GM12874 (cell line): Measurements from ENCODE around the gene ABCC9.

ENCODE experiments used
- TF ChIP-seq, protein P1 (sequence below): IDR thresholded peaks from 2 replicates; pipeline ENCODE4 v1.5.1; 2011; ENCODE audit warnings: low read depth, mild to moderate bottlenecking, control low read depth, low read length, moderate library complexity; ENCODE audit not compliant: insufficient read depth

The ABCC9 gene

DNA sequence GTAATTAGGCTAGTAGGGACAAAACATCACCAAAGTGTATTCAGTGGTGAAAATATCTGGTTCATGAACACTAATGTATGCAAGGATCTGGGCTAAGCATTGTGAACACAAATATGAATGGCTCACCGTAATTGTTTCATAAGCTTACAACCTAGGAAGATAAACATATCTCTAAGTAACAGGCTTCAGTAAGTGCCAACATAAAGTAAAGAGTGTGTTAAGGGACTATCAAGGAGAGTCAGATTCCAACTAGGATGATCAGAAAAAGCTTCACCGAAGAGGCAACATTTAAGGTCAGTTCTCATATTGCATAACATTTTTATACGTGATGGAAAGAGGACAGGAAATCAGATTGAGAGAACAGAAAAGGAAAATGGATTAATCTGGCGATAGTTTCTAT lies 29.4 kb downstream of the ABCC9 start:
- TF ChIP-seq, protein P1, sequence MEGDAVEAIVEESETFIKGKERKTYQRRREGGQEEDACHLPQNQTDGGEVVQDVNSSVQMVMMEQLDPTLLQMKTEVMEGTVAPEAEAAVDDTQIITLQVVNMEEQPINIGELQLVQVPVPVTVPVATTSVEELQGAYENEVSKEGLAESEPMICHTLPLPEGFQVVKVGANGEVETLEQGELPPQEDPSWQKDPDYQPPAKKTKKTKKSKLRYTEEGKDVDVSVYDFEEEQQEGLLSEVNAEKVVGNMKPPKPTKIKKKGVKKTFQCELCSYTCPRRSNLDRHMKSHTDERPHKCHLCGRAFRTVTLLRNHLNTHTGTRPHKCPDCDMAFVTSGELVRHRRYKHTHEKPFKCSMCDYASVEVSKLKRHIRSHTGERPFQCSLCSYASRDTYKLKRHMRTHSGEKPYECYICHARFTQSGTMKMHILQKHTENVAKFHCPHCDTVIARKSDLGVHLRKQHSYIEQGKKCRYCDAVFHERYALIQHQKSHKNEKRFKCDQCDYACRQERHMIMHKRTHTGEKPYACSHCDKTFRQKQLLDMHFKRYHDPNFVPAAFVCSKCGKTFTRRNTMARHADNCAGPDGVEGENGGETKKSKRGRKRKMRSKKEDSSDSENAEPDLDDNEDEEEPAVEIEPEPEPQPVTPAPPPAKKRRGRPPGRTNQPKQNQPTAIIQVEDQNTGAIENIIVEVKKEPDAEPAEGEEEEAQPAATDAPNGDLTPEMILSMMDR: no peak

DNA sequence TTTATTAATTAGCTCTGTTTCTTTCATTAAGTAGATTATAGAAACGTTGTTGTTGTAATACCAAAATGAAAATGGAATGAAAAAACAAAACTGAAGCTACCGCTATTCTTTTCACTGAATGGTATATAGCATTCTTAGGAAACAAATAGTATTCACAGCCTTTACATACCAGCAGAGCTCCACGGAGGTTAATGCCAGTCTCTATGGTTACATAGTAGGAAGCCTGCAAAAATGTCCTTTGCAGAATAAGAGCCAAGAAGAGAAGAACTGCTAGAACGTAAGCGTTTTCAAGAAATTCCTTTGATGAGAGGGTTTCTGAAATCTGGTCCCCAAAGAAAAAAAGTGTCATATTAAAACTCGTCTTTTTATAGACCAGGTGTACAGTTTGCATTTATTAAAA lies 30.6 kb downstream of the ABCC9 start:
- TF ChIP-seq, protein P1: no peak

DNA sequence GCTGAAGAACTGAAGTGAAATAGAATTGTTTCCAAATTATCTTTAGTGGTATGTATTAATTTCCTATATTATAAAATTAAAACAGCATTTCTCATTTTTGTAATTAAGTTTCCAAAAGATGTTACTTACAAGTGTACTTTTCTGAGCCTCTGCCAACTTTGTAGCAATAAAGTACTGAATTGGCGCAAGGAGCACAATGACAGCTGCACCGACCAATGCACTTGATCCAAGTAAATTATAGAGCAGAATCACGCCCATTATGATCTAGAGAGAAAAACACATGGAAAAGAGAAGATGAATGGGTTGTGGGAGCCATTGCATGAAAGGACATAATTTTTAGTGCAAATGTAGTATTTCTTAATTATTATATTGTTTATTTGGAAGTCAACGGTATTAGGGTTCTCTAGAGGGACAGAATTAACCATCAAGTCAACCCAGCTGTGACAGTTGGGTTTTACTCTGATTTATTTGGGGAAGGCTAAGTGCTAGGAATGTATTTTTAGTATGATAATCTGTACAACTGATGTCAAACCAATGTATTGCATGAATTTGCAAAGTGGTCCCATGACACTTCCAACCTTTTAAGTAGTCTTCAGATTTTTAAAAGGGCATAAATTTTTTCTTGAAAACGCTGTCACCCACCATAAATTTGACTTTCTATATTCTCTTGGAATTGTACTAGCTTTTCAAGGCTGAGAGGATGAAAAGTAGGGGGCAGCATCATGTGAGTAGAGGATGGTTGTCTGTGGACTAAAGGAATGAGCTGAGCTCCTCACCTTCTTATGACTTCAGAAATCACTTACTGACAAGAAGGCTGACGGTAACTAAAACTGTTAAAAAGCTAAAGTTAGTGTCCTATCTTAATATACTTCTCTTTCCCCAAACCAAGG lies 33.0 kb downstream of the ABCC9 start:
- TF ChIP-seq, protein P1: no peak

DNA sequence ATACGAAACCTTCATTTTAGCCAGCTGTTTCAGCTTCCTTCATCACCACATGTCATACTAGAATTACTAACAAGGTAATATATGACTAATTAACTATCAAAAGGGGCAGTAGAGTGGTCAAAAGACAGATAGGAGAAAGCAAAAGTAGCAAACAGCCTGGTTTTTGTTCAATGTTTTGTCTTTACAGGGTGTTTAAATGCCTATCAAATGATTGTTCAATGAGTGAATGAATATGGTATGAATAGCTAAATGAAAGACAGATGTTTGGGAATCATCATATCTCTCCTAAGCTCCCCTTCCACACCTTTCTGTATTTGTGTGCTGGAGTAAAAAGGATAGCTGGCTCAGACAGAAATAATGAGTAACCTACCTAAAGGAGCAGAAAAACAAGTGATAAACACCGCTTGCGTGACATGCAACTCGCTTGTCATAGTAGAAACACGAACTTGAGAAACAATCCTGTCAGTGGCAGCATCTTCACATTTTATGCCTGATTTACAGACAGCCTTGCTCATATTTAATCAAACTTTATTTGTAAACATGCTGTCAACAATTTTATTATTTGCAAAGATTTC lies 34.2 kb downstream of the ABCC9 start:
- TF ChIP-seq, protein P1: no peak

DNA sequence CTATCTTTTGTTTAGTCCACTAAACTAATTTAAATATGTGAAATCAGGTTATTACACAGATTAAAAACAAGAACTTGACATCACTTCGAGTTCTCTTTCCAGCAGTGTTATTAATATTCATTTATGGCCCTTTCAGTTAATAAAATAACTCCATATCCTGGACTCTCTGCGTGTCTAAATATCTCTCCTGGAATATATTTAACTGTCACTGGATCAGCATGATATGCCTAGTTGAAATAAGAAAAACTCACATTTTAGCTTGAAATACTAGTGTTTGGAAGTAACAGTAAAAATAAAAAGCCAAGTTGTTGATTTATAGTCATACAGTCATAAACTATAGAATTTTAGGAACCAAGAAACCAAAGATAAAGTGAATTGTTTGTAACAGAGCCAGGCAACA lies 45.6 kb downstream of the ABCC9 start:
- TF ChIP-seq, protein P1: no peak

DNA sequence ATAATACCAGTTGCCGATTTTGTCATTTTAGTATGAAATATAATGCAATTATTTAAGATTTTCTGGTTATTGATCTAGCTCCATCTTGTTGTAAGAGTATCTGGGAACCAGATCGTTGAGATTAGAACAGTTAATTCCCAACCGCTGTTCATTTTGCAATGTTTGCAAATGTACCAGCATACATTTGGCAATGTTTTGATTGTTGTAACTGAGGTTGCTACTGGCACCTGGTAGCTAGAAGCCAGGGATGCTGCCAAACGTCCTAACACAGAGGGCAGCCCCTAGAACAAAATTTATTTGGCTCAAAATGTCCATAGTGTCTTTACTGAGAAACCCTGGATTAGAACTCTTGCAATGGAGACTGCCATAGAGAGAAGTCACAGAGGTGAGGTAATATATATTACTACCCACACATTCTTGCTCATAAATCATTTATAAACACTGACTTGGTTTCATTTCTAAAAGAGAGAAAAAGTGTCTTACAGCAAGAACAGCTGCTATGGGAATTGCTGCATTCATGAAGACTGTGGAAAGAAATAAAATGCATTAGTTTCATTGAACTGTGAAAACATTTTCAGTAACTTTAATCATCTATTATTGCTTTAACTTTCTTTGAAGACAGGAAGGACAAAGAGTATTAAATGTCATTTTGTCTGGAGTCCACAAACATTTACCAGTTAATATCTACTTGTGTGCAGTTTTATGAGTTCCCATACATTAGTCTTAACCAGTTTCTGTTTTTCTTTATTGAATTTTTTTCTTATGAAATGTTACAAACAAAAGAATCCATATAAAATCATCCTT lies 46.2 kb downstream of the ABCC9 start:
- TF ChIP-seq, protein P1: no peak

DNA sequence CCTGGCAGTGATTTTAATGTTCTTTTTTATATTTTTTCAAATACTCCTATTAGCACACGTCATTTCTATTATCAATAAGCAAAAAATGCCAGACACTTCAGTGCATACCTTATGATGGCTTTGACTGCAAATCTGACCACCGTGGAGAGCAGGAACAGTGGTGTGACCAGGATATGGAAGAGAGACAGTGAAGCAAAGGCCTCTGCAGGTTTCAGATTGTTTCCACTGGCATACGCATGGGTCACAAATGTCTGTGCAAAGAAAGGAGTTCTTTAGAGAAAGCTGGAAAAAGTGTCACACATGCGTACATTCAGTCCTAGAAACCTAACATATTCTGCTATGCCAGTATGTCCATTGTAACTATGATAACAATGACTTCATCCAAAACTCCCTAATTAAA lies 47.3 kb downstream of the ABCC9 start:
- TF ChIP-seq, protein P1: no peak
